HEK293 (cell line): ENCODE measurements around the gene PCYT1A.

Source experiments
- CTCF ChIA-PET: fragments of 350-600 bp; formaldehyde crosslinking; extraction: SDS; loops from one replicate; lab custom pipeline; 2021; ENCODE audit warnings: antibody characterized with exemption; lab: Yijun Ruan, JAX
- POLR2A ChIA-PET: fragments of 300-600 bp; formaldehyde crosslinking; extraction: SDS; loops from one replicate; lab custom pipeline; 2020; ENCODE audit warnings: antibody characterized with exemption, inconsistent platforms; lab: Yijun Ruan, JAX
- H3K27ac ChIP-seq: fragments of 200-500 bp; sonication (Bioruptor generic); 2 replicates; pipeline ENCODE4 v1.5.1; 2014; ENCODE audit warnings: low read depth, low read length, control low read depth, inconsistent platforms; ENCODE audit errors: extremely low read depth
- H3K36me3 ChIP-seq, 2 experiments: fragments of 200-500 bp in 1 of 2; sonication (Bioruptor generic) in 1 of 2; 1 replicate in 1 of 2; 2 replicates in 1 of 2; pipeline ENCODE4 v1.5.1; 2014 to 2017; ENCODE audit warnings: inconsistent platforms in 2 of 2, low read length in 2 of 2; ENCODE audit not compliant: control insufficient read depth in 2 of 2, insufficient read depth in 1 of 2
- H3K4me1 ChIP-seq: fragments of 200-500 bp; sonication (Bioruptor generic); 2 replicates; pipeline ENCODE4 v1.5.1; 2014; ENCODE audit warnings: mild to moderate bottlenecking, low read length, inconsistent platforms; ENCODE audit not compliant: control insufficient read depth, insufficient read depth
- H3K4me3 ChIP-seq: 2 replicates; pipeline ENCODE4 v1.5.1; 2011; ENCODE audit warnings: low read depth, mild to moderate bottlenecking, control low read depth, low read length, moderate library complexity
- H3K9me3 ChIP-seq: fragments of 200-500 bp; sonication (Bioruptor generic); 2 replicates; pipeline ENCODE4 v1.5.1; 2014; ENCODE audit warnings: low read depth, low read length, inconsistent platforms; ENCODE audit not compliant: control insufficient read depth, insufficient read depth
- EGR2 ChIP-seq: fragments of 450-650 bp; formaldehyde crosslinking; IDR thresholded peaks from 2 replicates; pipeline ENCODE4 v1.5.1; 2016; ENCODE audit warnings: low read depth, missing biosample characterization, missing genetic modification characterization
- HOXC10 ChIP-seq: sonication (generic); formaldehyde crosslinking; IDR thresholded peaks from 2 replicates; pipeline ENCODE4 v1.8.1; 2023; ENCODE audit warnings: mild to moderate bottlenecking, missing genetic modification reagents
- YY2 ChIP-seq: fragments of 450-650 bp; formaldehyde crosslinking; IDR thresholded peaks from 2 replicates; pipeline ENCODE4 v1.5.1; 2016; ENCODE audit warnings: missing biosample characterization, missing genetic modification characterization
- ZBTB7A ChIP-seq: fragments of 450-650 bp; formaldehyde crosslinking; IDR thresholded peaks from 2 replicates; pipeline ENCODE4 v1.5.1; 2016; ENCODE audit warnings: low read depth, missing biosample characterization, missing genetic modification characterization
- ZNF175 ChIP-seq: fragments of 450-650 bp; formaldehyde crosslinking; IDR thresholded peaks from 2 replicates; pipeline ENCODE4 v1.5.1; 2016; ENCODE audit warnings: missing biosample characterization, missing genetic modification characterization
- ZNF24 ChIP-seq: fragments of 450-650 bp; formaldehyde crosslinking; IDR thresholded peaks from 2 replicates; pipeline ENCODE4 v1.5.1; 2016; ENCODE audit warnings: missing biosample characterization, missing genetic modification characterization
- ZNF280C ChIP-seq: fragments of 450-650 bp; formaldehyde crosslinking; IDR thresholded peaks from 2 replicates; pipeline ENCODE4 v1.5.1; 2016; ENCODE audit warnings: missing biosample characterization, missing genetic modification characterization
- ZNF311 ChIP-seq: fragments of 450-650 bp; formaldehyde crosslinking; IDR thresholded peaks from 2 replicates; pipeline ENCODE4 v1.5.1; 2017; ENCODE audit warnings: missing biosample characterization, missing genetic modification characterization, borderline replicate concordance
- ZNF341 ChIP-seq: fragments of 450-650 bp; formaldehyde crosslinking; IDR thresholded peaks from 2 replicates; pipeline ENCODE4; 2016; ENCODE audit warnings: low read depth, missing biosample characterization, missing genetic modification characterization
- ZNF354C ChIP-seq: fragments of 450-650 bp; formaldehyde crosslinking; IDR thresholded peaks from 2 replicates; pipeline ENCODE4 v1.5.1; 2016; ENCODE audit warnings: missing biosample characterization, missing genetic modification characterization, low read depth, borderline replicate concordance
- ZNF513 ChIP-seq: fragments of 450-650 bp; IDR thresholded peaks from 2 replicates; pipeline ENCODE4 v1.5.1; 2018; ENCODE audit warnings: missing biosample characterization, missing genetic modification characterization
- ZNF623 ChIP-seq: fragments of 450-650 bp; formaldehyde crosslinking; IDR thresholded peaks from 2 replicates; pipeline ENCODE4 v1.5.1; 2016; ENCODE audit warnings: missing biosample characterization, missing genetic modification characterization
- ZNF629 ChIP-seq: fragments of 450-650 bp; formaldehyde crosslinking; IDR thresholded peaks from 2 replicates; pipeline ENCODE4 v1.5.1; 2017; ENCODE audit warnings: missing biosample characterization, missing genetic modification characterization
- ZNF654 ChIP-seq: fragments of 450-650 bp; formaldehyde crosslinking; IDR thresholded peaks from 2 replicates; pipeline ENCODE4 v1.5.1; 2016; ENCODE audit warnings: low read depth, missing biosample characterization, missing genetic modification characterization
- ZNF785 ChIP-seq: fragments of 450-650 bp; formaldehyde crosslinking; IDR thresholded peaks from 2 replicates; pipeline ENCODE4 v1.5.1; 2016; ENCODE audit warnings: missing biosample characterization, missing genetic modification characterization
- TF ChIP-seq, protein P1 (sequence below): fragments of 450-650 bp; formaldehyde crosslinking; IDR thresholded peaks from 2 replicates; pipeline ENCODE4 v1.5.1; 2016; ENCODE audit warnings: missing biosample characterization, missing genetic modification characterization
- TF ChIP-seq, protein P2 (sequence below): fragments of 450-650 bp; formaldehyde crosslinking; optimal IDR thresholded peaks from 2 replicates; pipeline ENCODE3; 2016; ENCODE audit warnings: missing biosample characterization, mild to moderate bottlenecking, missing genetic modification characterization
- TF ChIP-seq, protein P3 (sequence below): fragments of 450-650 bp; formaldehyde crosslinking; conservative IDR thresholded peaks from 2 replicates; pipeline ENCODE4 v1.5.1; 2016; ENCODE audit warnings: low read depth, missing biosample characterization, missing genetic modification characterization

PCYT1A gene

GRCh38 chr3:196281962-196282361 is 5.6 kb downstream of the PCYT1A start:
- H3K4me3 ChIP-seq: no peak overlapping the region
- no peak overlapping the region for H3K27ac ChIP-seq
- CTCF ChIA-PET: interaction anchor here (0.7 kb wide), 1 partner anchor 1790 kb away, joined by 3 read pairs; no protein-coding TSS in a partner anchor
- POLR2A ChIA-PET: interaction anchor here (0.5 to 1.0 kb wide), 2 partner anchors 13 to 94 kb away, joined by 3 read pairs; no protein-coding TSS in a partner anchor
- H3K4me1 ChIP-seq: no peaks in the 10 kb centered on the region; the same call in 1 of the 2 replicates
- no peaks in the 10 kb centered on the region for H3K9me3 ChIP-seq
- H3K36me3 ChIP-seq: no peaks in the 10 kb centered on the region
- TF ChIP-seq ZNF785 (no peak), ZNF311 (tag by site-specific recombination) (no peak), ZNF629 (tag by site-specific recombination) (no peak), ZNF341 (tag by site-specific recombination) (no peak), ZNF513 (tag by site-specific recombination) (no peak), ZNF175 (tag by site-specific recombination) (no peak), ZBTB7A (tag by site-specific recombination) (no peak), ZNF24 (no peak), YY2 (no peak), ZNF354C (tag by site-specific recombination) (no peak), HOXC10 (CRISPR knock-in tag) (no peak), ZNF623 (tag by site-specific recombination) (no peak), ZNF654 (tag by site-specific recombination) (no peak), ZNF280C (tag by site-specific recombination) (no peak), EGR2 (no peak)
- TF ChIP-seq, protein P1, sequence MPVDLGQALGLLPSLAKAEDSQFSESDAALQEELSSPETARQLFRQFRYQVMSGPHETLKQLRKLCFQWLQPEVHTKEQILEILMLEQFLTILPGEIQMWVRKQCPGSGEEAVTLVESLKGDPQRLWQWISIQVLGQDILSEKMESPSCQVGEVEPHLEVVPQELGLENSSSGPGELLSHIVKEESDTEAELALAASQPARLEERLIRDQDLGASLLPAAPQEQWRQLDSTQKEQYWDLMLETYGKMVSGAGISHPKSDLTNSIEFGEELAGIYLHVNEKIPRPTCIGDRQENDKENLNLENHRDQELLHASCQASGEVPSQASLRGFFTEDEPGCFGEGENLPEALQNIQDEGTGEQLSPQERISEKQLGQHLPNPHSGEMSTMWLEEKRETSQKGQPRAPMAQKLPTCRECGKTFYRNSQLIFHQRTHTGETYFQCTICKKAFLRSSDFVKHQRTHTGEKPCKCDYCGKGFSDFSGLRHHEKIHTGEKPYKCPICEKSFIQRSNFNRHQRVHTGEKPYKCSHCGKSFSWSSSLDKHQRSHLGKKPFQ: no peak
- TF ChIP-seq, protein P2, sequence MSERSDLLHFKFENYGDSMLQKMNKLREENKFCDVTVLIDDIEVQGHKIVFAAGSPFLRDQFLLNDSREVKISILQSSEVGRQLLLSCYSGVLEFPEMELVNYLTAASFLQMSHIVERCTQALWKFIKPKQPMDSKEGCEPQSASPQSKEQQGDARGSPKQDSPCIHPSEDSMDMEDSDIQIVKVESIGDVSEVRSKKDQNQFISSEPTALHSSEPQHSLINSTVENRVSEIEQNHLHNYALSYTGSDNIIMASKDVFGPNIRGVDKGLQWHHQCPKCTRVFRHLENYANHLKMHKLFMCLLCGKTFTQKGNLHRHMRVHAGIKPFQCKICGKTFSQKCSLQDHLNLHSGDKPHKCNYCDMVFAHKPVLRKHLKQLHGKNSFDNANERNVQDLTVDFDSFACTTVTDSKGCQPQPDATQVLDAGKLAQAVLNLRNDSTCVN: no peak
- TF ChIP-seq, protein P3, sequence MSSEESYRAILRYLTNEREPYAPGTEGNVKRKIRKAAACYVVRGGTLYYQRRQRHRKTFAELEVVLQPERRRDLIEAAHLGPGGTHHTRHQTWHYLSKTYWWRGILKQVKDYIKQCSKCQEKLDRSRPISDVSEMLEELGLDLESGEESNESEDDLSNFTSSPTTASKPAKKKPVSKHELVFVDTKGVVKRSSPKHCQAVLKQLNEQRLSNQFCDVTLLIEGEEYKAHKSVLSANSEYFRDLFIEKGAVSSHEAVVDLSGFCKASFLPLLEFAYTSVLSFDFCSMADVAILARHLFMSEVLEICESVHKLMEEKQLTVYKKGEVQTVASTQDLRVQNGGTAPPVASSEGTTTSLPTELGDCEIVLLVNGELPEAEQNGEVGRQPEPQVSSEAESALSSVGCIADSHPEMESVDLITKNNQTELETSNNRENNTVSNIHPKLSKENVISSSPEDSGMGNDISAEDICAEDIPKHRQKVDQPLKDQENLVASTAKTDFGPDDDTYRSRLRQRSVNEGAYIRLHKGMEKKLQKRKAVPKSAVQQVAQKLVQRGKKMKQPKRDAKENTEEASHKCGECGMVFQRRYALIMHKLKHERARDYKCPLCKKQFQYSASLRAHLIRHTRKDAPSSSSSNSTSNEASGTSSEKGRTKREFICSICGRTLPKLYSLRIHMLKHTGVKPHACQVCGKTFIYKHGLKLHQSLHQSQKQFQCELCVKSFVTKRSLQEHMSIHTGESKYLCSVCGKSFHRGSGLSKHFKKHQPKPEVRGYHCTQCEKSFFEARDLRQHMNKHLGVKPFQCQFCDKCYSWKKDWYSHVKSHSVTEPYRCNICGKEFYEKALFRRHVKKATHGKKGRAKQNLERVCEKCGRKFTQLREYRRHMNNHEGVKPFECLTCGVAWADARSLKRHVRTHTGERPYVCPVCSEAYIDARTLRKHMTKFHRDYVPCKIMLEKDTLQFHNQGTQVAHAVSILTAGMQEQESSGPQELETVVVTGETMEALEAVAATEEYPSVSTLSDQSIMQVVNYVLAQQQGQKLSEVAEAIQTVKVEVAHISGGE (tag by site-specific recombination): no peak
